Right ventricle myocardium inferior (tissue), 1 donor: ENCODE results near the gene GLE1. TPM values are rescaled to one million over a fixed set of nuclear protein-coding genes. Genes with fewer than 3 reads are reported as not detected.
"Not testable (repeated sequence)": the region's sequence is repeated elsewhere in the genome, so short reads cannot be mapped to it uniquely, and the experiment has no call there.

Experiments used
- ATAC-seq: fragments of 200-7000 bp; cut with Tn5 transposase; one replicate; pipeline ENCODE4 v1.9.1; 2020; ENCODE audit warnings: mild to moderate bottlenecking, moderate library complexity
- DNase-seq: peaks from one replicate; pipeline ENCODE4 v3.0.0; 2021; ENCODE audit errors: missing footprints
- intact Hi-C: fragments of 100-400 bp; cut with DNase I; formaldehyde crosslinking; loops from one replicate; pipeline ENCODE4 v1.11.0; 2022
- total RNA-seq: library from RNA; stranded (reverse); fragmentation: NEBNext Ultra II Directional; extraction: Animal tissue kit (Norgen Biotek cat#: 25700); gene quantifications from one replicate; pipeline ENCODE4 v1.2.1, GENCODE V29; 2021
- donor health status: DM: no; HTN: yes; CAD: no; lungs with severe emphysema.

Gene GLE1
- total RNA-seq, 1 donor from 2014 or later, result 19.5 TPM

DNA sequence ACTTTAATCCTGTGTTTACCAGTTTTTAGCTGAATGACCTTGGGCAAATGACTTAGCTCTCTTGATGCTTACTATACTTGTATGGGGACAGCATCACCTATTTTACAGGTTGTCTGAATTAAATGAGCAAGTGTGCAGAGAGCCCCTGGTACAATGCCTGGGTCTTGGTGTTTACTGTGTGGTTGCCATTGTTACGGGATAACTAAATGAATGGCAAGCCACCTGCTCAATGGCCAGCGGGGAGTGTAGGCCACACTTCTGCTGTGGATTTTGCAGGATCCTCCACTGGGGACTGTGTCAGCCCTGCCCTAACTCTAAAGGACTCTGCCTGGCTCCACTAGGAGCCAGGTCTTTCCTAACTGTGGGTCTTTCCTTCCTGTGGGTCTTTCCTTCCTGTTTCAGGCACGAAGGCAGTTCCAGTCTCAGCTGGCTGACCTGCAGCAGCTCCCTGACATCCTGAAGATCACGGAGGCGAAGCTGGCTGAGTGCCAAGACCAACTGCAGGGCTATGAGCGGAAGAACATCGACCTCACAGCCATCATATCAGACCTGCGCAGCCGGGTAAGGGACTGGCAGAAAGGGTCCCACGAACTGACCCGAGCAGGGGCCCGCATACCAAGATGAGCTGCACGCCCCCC, 10.3 kb upstream of the GLE1 start:
- DNase-seq (peak; percentile 86), ATAC-seq (peak; percentile 31)
- intact Hi-C loops, result no loop called here

DNA sequence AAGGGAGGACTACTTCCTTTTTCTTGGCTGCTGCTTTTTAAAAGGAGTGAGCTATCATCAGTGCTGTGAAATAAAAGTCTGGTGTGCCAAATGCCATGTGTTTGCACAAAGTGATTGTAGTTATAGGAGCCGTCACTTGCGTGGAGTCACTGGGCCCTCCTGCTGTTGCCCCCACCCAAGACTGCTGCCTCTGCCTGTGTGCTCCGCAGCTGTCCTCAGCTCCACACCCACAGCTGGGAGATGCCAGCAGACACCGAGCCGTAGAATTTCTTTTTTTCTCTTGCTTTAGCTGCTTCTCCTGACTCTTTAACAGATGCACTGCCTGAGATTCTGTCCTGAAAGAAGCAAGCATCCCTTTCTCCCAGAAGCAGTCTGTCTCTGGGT, 9.8 kb upstream of the GLE1 start:
- ATAC-seq (peak; percentile 16), DNase-seq (no peak)
- intact Hi-C loops, result no loop called here

DNA sequence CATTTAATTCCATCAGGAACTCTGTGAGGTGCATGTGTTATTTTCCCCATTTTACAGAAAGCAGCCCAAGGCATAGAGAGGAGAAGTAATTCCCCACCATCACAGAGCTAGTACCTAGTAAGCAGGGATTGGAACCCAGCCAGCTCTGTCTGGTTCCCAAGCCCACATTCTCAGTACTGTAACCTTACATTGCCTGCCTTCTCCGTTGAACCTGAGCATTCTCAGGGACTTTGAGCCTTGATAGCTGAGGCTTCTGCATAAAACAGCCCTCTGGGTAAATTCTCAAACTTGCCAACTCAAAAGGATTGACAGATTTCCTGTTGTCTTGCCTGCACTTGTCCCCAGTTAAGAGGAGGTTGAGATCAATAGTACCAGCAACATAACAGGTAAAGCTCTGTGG, 9.2 kb upstream of the GLE1 start:
- ATAC-seq (no peak), DNase-seq (no peak)
- intact Hi-C loops, result no loop called here

DNA sequence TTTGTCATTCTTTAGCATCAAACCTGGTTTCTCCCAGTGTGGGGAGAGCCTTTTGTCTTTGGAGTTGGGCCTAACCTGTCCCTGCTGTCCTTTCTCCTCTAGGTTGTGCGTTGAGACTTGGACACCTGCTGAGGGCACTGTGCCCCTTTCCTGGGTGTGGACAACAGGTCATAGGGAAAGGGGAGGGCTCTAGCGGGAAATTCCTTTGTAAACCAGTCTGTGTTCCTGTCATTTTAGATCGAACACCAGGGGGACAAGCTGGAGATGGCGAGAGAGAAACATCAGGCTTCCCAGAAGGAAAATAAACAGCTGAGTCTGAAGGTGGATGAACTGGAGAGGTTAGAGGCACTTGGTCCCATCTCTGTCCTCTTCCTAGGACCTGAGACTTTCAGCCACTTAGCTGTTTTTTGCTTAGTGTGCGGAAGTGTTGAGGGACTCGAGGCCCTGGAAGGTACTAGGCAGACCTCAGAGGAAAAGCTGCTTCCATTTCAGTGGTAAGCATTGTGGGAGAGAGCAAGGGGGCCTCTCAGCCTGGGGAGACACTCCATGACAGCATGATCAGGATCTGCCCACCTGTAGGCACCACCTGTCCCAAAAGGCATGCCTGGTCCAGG, 8.6 kb upstream of the GLE1 start:
- DNase-seq, result no peak
- intact Hi-C loops, result no loop called here

DNA sequence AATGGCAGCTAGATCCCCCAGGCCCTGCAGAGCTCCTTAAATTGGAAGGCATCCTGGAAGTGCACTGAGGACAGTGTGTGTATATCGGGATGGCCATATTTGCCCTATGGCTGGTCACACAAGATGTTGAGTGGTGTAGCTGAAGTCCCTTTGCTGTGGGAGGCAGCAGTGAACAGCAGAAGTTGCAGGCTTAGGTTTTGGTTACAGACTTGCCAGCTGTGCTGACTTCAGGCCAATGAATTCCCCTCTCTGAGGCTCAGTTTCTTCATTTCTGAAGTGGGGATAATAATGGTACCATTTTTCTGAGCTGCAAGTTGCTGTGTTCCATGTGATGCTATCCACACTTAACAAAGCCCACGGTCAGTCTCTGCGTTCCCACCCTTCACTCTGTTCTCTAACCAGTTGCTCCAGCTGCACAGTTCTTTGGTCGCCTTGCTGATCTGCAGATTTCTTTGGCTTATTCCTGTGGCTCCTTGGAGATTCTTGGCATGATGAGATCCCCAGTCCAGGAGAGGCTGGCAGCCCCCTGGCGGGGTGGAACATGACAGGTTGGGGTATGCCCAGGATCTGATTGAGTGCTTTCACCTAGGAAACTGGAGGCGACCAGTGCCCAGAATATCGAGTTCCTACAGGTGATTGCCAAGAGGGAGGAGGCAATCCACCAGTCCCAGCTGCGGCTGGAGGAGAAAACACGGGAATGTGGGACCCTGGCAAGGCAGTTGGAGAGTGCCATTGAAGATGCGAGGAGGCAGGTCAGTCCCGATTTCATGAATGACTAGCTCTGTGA, 6.5 kb upstream of the GLE1 start:
- DNase-seq, result no peak
- ATAC-seq, result no peak
- intact Hi-C loops, result no loop called here

More for the DNA sequence above, 8.6 kb upstream of the GLE1 start:
- no peak for ATAC-seq

DNA sequence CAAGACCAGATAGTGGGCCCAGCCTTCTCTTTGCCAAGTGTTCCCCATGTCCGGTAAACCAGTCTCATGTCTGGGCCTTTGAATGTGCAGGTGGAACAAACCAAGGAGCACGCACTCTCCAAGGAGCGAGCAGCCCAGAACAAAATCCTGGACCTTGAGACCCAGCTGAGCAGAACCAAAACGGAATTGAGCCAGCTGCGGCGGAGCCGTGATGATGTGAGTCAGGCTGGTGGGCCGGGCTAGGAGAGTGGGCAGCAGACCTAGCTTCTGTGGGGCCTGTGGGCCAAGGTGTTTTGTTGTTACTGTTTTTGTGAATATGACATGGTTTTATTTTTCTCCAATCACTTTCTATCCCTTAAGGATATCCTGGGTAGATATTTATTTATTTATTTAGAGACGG, 5.6 kb upstream of the GLE1 start:
- intact Hi-C loops, result no loop called here
- no peak for DNase-seq
- ATAC-seq, result no peak

DNA sequence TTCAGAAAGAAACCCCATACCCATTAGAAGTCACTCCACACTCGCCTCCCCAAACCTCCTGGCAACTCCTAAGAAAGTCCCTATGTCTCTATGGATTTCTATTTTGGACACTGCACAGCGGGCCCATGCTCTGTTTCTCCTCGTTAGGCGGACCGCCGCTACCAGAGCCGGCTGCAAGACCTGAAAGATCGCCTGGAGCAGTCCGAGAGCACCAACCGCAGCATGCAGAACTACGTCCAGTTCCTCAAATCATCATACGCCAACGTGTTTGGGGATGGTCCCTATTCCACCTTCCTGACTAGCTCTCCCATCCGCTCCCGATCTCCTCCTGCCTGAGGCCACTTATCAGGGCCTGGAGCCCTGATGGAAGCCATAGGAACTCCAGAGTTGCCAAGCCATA, 4.6 kb upstream of the GLE1 start:
- no peak for ATAC-seq
- no peak for DNase-seq
- intact Hi-C loops, result loop anchor here (5.0 kb wide), 1 partner anchor 52 kb away; the partner anchor contains the start of gene SPTAN1

DNA sequence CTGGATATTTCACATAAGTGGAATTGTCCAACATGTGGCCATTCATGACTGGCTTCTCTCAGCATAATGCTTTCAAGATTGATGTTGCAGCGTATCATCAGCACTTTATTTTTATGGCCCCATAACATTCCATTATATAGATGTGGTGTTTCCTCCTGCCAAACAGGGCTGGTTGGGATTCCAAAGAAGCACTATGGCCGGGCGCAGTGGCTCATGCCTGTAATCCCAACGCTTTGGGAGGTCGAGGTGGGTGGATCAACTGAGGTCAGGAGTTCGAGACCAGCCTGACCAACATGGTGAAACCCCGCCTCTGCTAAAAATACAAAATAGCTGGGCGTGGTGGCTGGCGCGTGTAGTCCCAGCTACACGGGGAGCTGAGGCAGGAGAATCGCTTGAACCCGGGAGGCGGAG, 1.1 kb upstream of the GLE1 start:
- DNase-seq, ATAC-seq: not testable (repeated sequence)
- intact Hi-C loops, result loop anchor here (5.0 kb wide), 1 partner anchor 49 kb away; the partner anchor contains the start of gene SPTAN1

DNA sequence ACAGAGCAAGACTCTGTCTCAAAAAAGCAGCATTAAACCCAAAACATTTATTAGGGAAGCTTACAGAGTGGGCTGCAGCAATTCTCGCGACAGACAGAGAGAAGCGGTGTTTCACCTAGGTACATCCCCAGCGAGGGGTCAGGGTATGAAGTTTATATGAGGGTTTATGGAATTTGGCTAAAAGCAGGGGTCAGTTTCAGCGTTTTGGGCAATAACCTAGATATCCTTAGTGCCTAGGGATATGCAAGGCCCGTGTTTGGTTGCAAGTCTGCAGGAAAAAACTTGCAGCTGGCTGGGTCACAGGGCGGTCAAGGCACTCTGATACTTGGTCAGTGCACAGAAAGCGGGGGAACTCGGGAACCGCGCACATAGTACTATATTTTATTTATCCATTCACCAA, 649 bp upstream of the GLE1 start:
- intact Hi-C loops, result loop anchor here (5.0 kb wide), 1 partner anchor 48 kb away; the partner anchor contains the start of gene SPTAN1
- no peak for DNase-seq
- ATAC-seq, result no peak

DNA sequence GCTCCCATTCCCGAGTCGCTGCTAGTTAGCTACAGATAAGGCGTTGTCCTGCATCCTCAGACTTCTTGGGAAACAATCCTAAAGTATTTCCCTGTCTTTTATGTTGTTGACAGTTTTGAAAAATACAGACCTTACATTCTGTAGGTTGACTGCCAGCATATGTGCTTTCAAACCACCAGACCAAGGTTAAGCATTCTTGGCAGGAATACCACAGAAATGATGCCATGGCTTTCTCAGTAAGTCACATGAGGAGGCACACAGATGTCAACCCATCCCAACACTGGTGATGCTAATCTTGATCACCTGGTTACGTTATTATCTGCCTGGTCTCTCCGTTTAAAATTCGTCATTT, 871 bp downstream of the GLE1 start:
- no peak for ATAC-seq
- intact Hi-C loops, result no loop called here
- DNase-seq, result no peak

DNA sequence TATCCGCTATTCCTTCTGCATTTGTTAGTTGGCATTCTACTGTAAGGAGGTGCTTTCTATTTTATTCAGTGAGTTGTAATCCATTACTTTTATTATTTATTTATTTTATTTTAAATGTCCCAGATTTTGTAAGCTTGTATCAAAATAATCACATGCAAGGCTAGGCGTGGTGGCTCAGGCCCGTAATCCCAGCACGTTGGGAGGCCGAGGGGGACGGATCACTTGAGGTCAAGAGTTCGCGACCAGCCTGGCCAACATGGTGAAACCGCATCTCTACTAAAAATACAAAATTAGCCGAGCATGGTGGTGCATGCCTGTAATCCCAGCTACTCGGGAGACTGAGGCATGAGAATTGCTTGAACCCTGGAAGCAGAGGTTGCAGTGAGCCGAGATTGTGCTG, 1.4 kb downstream of the GLE1 start:
- intact Hi-C loops, DNase-seq, ATAC-seq: not testable (repeated sequence)

DNA sequence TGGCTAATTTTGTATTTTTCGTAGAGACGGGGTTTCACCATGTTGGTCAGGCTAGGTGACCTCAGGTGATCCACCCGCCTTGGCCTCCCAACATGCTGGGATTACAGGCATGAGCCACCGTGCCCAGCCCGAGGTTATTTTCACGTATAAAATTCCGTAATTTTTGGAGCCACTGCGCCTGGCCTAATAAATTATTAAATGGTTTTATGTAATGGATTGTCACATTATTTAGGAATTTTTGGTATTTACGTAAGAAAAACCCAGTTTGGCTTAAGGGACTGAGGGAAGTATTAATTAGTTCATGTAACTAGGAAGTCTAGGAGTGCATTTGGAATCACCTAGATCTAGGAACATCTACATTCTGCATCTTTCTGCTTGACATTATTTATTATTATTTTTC, 8.3 kb downstream of the GLE1 start:
- intact Hi-C loops, result no loop called here
- DNase-seq, result no peak
- no peak for ATAC-seq

DNA sequence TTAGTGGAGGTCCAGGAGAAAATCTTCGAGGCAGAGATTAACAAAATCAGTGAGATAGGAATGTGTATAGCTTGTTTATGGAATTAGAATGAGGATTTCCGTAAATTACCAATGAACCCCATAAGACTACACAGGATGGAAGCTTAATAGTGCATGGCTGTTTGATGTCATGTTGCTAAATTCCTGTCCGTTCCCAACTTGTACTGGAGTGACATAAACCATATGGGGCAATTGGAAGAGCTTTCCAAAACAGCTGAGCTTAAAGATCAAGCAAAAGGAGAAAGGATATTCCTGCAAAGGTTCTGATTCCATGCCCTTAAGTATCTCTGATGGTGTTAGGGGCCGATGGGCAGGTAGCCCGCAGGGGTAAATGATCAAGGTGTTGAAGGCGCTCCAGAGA, 17.4 kb downstream of the GLE1 start:
- ATAC-seq, result no peak
- intact Hi-C loops, result no loop called here
- no peak for DNase-seq

DNA sequence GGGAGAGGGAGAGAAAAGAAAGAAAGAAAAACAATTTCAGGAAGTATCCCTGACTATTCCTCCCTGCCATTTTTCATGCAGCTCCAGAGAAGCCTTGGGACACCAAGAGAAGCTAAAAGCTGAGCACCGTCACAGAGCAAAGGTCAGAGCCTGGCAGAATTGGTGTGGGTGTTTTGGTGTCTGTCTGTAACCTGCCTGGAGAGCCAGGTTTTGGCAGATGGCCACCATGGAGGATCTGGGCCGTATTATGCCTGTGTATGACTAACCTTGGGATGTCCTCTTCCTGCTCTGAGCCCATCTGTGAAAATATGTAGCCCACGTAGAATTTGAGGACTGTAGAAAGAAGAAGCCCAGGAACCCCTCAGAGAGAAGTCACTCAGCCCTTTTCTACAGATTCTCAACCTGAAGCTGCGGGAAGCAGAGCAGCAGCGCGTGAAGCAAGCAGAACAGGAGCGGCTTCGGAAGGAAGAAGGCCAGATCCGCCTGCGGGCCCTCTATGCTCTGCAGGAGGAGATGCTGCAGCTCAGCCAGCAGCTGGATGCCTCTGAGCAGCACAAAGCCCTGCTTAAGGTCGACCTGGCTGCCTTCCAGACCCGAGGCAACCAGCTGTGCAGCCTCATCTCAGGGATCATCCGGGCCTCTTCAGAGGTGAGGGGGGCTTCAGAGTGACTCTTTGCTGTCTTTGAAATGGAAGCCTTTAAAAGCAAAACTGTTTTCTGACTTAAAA, 18.8 kb downstream of the GLE1 start:
- DNase-seq, result no peak
- intact Hi-C loops, result no loop called here
- peak; percentile 52 for ATAC-seq

DNA sequence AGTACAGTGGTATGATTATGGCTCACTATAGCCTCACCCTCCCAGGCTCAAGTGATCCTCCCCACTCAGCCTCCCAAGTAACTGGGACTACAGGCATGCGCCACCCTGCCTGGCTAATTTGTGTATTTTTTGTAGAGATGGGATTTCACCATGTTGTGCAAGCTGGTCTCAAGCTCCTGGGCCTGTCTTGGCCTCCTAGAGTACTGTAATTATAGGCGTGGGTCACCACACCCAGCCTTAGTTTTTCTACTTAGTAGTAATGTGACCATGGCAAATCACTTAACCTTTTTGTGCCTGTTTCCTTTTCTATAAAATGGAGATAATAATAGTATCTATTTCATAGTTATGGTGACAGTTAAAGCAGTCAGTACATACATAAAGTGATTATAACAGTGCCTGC, 22.2 kb downstream of the GLE1 start:
- intact Hi-C loops, result no loop called here
- no peak for ATAC-seq
- DNase-seq, result no peak

DNA sequence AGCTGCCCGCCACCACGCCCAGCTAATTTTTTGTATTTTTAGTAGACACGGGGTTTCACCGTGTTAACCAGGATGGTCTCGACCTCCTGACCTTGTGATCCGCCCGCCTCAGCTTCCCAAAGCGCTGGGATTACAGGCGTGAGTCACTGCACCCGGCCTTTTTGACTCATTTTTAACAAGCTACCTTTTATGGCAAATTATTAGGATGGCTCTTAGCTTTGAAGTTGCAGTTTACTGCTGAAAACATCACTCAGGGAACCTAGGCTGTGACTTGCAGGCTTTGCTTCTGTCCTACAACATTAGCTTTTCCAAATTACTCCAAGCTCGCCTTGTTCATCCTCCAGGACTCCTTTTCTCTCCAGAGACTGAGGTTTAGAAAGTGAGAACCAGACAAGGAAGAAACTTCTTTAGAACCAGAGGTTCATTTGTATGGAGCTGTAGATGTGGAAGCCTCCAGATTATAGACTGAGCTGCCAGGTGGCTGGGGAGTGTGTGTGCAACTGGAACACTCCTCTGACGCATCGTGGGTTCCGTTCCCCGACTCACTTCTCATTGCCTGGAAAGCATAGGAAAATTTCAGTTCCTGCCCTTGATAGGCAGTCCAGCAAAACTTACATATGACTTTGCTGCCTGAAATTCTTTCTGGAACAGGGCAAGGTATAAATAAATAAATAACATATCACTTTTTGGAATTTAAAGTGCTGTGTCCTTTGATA, 24.1 kb downstream of the GLE1 start:
- ATAC-seq (no peak), DNase-seq (no peak)
- intact Hi-C loops, result no loop called here

DNA sequence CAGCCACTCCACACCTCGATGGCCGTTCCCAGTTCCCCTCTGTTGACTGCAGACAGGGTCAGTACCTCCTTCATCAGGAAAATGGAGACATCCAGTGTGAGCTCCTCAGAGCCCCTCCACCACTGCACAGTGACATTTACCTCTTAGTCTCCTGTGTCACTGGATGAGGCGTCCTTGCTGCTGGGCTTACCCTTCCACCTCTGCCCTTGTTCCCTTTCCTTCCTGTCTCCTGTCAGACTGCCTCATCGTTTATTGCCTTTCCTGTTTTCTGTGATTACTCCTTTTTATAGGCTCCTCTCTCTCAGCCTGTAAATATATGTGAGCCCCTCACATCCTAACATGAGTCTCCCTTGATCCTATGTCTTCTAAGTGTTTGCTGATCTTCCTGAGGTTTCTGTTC, 24.7 kb downstream of the GLE1 start:
- DNase-seq (no peak), ATAC-seq (no peak)
- intact Hi-C loops, result no loop called here

DNA sequence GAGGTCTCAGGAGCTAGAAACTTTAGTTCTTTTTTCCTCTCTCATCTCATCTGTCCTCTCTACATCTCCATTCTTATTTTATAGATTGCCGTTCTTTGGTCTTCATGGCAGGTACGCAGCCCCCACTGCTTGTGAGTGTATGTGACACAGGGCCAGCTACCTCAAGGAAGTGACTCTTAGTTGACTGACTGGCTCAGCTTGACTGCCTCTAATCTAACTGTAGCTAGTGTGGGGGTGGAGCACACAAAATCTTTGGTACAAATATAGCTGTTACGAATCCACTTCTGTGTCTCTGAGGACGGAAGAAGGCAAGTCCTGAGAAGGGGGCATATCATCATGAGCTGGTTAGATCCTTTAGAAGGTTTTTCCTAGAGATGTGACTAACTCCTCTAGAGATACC, 28.1 kb downstream of the GLE1 start:
- no peak for DNase-seq
- intact Hi-C loops, result no loop called here
- no peak for ATAC-seq
